ENCODE data around the gene CRIP3.

Gene CRIP3

GRCh38 chr6:43287717-43288679 lies 20.6 kb downstream of the CRIP3 start:
- DNase-seq (ENCODE audit: low read depth): no peak

GRCh38 chr6:43286980-43287716 lies 21.5 kb downstream of the CRIP3 start:
- no peak for DNase-seq (ENCODE audit: low read depth)

- no peak for DNase-seq (ENCODE audit: low read depth)
Observed at GRCh38 chr6:43286456-43286979, 22.1 kb downstream of the CRIP3 start.

- DNase-seq (ENCODE audit: low read depth): no peak
Observed at GRCh38 chr6:43285832-43286231, 22.8 kb downstream of the CRIP3 start.

- DNase-seq (ENCODE audit: low read depth): no peak
Observed at GRCh38 chr6:43284991-43285781, 23.4 kb downstream of the CRIP3 start.

GRCh38 chr6:43283905-43284304 lies 24.7 kb downstream of the CRIP3 start:
- DNase-seq (ENCODE audit: low read depth): no peak

- DNase-seq (ENCODE audit: low read depth): no peak
Observed at GRCh38 chr6:43283514-43283901, 25.1 kb downstream of the CRIP3 start.

- no peak for DNase-seq (ENCODE audit: low read depth)
Observed at GRCh38 chr6:43282636-43283513, 25.8 kb downstream of the CRIP3 start.

GRCh38 chr6:43282060-43282459 lies 26.6 kb downstream of the CRIP3 start:
- no peak for DNase-seq (ENCODE audit: low read depth)

- DNase-seq (ENCODE audit: low read depth): no peak
Observed at GRCh38 chr6:43280234-43280633, 28.4 kb downstream of the CRIP3 start.

GRCh38 chr6:43278524-43279078 lies 30.0 kb downstream of the CRIP3 start:
- DNase-seq (ENCODE audit: low read depth): no peak

- no peak for DNase-seq (ENCODE audit: low read depth)
Observed at GRCh38 chr6:43277643-43278523, 30.7 kb downstream of the CRIP3 start.

- no peak for DNase-seq (ENCODE audit: low read depth)
Observed at GRCh38 chr6:43277306-43277642, 31.4 kb downstream of the CRIP3 start.

GRCh38 chr6:43276577-43277305 lies 31.9 kb downstream of the CRIP3 start:
- no peak for DNase-seq (ENCODE audit: low read depth)

GRCh38 chr6:43275801-43276576 lies 32.6 kb downstream of the CRIP3 start:
- no peak for DNase-seq (ENCODE audit: low read depth)

- no peak for DNase-seq (ENCODE audit: low read depth)
Observed at GRCh38 chr6:43274916-43275597, 33.6 kb downstream of the CRIP3 start.

- no peak for DNase-seq (ENCODE audit: low read depth)
Observed at GRCh38 chr6:43274127-43274915, 34.3 kb downstream of the CRIP3 start.

Measured in activated T-cell treated with anti-CD3 and anti-CD28 coated beads for 24 hours (primary cell).